Measurements from ENCODE around the gene ALDH3B1.

The ALDH3B1 gene

DNA sequence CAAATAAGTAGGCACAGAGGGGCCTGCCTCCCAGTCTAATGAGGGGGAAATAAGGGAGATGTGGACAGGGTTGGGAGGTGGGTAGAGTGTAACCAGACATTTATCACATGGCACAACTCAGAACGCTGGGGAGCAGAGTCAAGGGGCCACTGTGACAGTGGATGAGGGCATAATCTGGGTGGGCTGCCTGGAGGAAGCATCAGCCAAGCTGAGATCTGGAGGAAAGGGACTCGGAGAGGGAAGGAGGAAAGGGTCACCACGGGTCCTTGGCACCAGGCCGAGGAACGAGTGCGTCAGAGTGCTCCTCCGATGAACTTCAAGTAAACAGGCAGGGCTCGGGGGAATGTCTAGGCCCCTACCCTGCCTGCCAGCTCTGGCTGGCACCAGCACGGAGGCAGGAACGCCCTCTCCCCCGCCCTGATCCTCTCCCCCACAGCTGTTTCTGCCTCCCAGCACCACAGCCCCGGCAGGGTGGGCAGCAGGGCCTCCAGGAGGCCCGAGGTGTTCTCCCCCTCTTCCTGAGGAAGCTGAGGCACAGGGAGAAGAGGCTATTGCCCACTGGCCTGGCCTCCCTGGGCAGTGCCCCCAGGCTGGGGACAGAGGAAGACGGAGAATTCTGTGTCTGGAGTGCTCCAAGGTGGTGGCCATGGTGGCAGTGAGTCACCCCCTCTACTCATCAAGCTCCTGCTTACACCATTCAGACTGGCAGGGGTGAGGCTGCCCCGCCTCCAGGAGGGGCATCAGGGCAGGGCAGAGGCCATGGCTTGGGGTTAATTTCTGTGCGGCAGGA lies 4.2 kb downstream of the ALDH3B1 start:
- peak; percentile 85 for DNase-seq

GRCh38 chr11:68014947-68015447 lies 4.9 kb downstream of the ALDH3B1 start:
- DNase-seq: no peak

DNA sequence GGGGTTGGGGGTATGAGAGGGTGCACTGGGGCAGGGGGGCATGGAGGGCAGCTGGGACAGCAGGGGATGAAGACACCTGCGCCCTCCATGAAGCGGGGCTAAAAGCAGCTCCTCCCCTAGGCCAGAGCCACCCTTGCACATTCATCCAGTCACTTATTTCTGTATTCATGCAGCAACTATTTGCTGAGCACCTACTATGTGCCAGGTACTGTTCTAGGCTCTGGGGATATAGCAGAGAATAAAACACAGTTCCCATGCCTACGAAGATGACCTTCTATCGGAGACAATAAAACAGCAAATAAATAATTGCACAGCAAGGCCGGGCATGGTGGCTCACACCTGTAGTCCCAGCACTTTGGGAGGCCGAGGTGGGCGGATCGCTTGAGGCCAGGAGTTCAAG lies 5.3 kb downstream of the ALDH3B1 start:
- no peak for DNase-seq

DNA sequence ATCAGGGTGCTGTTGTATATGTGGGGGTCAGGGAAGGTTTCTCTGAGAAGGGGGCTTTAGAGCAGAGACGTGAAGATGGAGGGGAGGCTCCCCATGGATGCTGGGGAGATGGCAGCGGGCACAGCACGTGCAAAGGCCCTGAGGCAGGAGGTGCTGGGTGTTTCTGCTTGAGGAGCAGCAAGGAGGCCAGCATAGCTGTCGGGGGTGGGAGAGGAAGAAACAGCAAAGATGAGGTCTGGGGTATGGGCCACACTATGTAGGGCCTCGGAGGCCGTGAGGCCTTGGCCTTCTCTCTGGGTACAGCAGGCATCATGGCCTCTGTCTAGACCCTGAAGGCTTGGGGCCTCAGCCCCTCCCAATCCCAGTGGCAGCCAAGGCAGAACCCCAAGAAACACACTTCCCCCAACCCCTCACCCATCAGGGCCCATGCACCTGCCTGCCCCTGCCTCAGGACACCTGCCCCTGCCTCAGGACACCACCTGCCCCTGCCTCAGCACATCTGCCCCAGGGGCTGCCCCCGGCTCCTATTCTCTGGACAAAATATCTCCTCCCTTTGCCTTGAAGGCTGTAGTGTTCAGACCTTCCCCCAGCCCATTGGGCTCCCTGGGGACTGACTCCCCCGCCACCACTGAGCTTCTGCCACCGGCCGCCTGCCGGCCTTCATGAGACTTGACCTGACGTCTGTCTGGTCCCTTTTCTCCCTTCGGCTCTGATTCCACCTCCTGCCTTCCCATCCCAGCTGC lies 6.2 kb downstream of the ALDH3B1 start:
- DNase-seq: no peak

GRCh38 chr11:68016904-68017817 lies 7.0 kb downstream of the ALDH3B1 start:
- no peak for DNase-seq

DNA sequence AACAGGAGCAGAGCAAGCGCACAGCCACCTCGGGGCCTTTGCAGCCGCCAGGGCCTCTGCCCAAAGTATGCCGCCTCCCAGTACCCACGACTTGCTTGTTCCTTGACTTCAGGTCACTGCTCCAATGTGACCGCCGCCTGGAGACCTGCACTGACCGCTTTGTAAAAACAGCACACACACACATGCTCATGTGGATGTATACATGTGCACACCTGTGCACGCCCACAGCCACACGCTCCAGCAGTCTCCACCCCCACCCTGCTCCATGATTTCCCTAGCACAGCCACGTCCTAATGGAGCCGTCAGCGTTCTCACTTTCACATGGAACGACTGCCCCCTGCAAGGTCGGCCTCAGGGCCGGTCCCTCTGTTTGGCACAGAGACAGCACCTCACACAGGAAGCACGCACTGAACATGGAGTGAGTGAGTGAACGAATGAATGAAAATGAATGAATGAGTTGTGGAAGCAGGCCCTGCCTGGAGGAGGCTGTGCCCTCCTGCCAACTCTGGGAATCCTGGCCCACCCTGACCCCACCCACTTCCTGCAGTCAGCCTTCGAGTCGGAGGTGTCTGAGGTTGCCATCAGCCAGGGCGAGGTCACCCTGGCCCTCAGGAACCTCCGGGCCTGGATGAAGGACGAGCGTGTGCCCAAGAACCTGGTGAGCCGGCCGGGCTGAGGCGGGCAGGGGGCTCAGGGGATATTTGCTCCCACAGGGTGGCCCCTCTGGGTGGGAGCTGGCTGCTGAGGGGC lies 8.0 kb downstream of the ALDH3B1 start:
- no peak for DNase-seq

DNA sequence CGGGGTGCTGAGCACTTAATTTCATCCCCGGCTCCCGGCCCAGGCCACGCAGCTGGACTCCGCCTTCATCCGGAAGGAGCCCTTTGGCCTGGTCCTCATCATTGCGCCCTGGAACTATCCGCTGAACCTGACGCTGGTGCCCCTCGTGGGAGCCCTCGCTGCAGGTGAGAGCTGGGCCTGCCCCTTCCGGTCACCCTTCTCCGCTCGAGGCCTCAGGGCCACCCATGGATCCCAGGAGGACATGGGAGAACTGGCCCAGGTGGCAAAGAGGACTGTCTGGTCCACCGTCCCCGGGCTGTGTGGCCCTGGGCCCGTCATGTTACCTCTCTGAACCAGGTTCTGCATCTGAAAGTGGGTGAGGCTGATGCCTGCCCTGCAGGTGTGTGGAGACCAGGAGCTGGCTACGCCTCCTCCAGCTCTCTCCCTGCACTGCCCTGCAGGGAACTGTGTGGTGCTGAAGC lies 8.6 kb downstream of the ALDH3B1 start:
- DNase-seq: no peak

DNA sequence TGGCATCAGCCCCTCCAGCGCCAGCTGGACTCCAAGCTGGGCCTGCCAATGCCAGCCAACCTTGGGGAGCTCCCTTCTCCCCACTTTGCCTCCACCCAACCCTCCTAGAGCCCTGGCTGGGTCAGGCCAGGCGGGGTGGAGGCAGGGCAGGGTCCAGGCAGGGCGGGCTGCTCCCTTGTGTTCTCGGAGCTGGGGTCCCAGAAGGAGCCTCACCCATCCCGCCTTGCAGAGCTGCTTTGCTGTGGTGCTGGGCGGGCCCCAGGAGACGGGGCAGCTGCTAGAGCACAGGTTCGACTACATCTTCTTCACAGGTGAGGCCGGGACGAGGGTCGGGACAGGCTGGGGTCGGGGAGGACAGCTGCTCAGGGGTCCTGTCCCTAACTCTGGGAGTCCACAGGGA lies 9.4 kb downstream of the ALDH3B1 start:
- no peak for DNase-seq

- DNase-seq: peak; percentile 32
Observed at GRCh38 chr11:68020575-68020974, 10.4 kb downstream of the ALDH3B1 start.

- no peak for DNase-seq
Observed at GRCh38 chr11:68021167-68021787, 11.2 kb downstream of the ALDH3B1 start.

GRCh38 chr11:68022531-68022930 lies 12.4 kb downstream of the ALDH3B1 start:
- DNase-seq: no peak

- DNase-seq: no peak
Observed at GRCh38 chr11:68024508-68024907, 14.4 kb downstream of the ALDH3B1 start.

- DNase-seq: no peak
Observed at GRCh38 chr11:68025047-68025446, 14.9 kb downstream of the ALDH3B1 start.

DNA sequence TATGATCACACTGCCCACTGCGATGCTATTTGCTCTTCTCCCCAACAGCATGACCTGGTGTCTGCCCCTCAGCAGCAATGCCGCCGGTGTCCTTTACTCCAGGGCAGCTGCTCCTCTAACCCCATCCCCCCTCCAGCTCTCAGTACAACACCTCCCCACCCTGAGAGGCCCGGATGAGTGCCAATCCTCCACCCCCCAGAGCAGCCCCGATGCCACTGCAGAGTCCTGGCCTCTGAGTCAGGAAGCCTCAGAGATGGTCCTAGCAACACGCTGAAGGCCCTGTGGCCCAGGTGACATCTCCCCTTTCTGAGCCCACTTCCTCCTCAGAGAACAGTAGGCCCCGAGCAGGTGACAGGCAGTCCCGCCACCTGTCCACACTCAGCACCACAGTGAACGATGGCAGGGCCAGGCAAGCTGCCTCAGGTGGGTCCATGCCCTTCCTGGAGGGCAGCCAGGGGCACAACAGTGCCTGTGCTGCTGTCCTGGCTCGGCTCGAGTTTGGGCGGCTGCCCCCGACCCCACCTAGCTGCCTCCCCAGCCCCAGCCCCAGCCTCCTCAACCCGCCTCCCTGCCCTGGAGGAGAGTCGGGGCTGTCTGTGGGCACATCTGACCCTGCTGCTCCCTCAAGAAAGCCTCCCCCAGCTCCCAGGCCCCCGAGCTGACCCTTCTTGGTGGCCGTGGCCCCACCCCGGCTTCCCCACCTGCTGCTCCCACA lies 16.4 kb downstream of the ALDH3B1 start:
- no peak for DNase-seq

DNA sequence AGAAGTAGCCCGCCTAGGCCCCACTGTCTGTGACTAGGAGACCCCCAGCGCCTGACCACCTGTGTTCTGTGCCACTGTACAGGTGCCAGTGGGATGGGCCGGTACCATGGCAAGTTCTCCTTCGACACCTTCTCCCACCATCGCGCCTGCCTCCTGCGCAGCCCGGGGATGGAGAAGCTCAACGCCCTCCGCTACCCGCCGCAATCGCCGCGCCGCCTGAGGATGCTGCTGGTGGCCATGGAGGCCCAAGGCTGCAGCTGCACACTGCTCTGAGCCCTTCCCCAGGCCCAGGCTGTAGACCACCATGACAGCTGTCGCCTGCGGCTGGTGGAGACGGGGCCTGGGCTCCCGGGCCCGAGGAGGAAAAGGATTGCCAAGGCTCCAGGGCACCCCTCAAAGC lies 17.5 kb downstream of the ALDH3B1 start:
- DNase-seq: no peak

DNA sequence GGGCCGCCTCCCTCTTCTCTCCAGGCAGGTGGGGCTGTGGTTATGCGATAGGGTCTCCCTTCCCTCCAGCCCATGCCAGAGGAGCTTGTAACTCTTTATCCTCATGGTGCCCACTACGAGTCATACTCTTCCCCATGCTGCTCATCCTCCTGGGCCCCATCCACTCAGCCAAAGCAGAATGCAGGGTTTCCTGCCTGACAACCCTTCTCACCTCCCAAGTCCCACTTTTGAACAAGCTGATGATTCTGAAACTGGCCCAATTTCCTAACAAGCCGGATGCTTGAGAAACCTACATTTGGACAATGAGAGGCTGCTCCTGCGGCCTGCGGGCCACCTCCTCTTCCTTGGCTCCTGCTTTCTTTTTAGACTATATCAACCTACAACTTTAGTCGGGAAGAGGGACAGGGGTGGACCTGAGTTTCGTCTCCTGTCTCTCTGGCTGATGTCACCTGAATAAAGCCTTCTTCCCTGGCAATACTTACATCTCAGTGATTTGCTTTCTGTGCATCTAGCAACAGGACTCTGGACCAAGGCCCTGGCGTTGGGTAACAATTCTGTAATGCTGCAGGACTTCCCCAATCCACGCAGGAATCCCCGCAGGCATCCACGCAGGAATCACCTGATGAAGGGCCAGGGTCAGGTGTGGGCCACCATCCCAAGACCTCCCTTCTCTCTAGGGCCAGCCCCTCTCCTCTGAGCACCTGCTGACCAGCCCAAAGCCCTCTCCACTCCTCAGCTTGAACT lies 18.8 kb downstream of the ALDH3B1 start:
- DNase-seq: no peak

DNA sequence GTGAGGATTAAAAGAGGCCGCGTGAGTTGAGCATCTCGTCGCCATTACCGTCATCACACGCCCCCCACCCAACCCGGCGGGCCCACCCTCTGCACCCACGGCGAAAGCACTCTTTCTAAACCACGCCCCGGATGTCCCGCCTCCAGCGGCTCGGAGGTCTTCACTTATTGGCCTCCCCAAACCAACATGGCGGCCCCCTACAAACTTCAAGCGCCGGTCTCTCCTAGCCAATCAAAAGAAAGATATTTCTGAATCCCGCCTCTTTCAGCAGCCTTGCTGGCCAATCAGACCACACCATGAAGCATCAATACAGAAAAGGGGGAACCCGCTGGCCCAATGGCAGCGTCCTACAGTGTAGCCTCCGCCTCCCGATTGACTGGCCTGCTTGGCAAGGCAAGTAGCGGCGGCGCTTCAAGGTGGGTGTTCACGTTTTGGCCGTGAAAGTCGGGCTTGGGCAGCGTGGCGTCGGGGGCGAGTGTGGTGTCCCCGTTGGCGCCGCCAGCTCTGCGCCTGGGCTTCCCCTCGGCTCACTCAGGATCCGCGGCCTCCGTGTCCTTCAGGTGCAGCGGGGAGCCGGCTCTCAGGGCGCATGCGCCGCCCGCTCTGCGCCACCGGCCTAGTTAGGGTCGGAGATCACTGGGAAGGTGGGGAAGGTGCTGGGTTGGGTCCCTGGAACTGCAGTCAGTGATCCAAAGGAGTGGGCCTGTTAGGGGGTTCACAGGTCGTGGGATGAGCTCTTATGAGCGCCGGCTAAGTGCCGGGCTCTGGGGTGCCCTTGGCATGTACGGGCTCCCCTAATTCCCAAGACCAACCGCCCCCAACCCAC lies 20.4 kb downstream of the ALDH3B1 start, which contains the start of gene NDUFS8:
Gene NDUFS8 (plus strand): TSS at position 364 of the 826 bp plus-strand sequence. CDS start 1,471 bp downstream, outside the sequence.
- DNase-seq: peak; percentile 97

- DNase-seq: no peak
Observed at GRCh38 chr11:68031144-68031464, 21.0 kb downstream of the ALDH3B1 start.

DNA sequence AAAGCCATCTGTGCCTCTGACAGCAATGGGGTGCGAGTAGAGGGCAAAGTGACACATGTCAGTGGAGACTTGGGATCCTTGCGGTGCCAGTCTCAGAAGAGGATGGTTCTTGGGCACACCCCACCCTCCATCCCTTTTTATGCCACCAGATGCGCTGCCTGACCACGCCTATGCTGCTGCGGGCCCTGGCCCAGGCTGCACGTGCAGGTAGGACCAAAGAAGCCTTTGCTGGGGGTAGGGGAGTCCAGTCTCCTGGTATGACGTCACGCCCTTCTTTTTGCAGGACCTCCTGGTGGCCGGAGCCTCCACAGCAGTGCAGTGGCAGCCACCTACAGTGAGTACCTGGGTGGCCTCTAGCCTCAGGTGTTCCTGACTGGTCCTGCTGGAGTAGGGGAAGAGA lies 21.9 kb downstream of the ALDH3B1 start:
- DNase-seq: no peak

Data from T1000 (cell line).